A549 (cell line): Measurements from ENCODE around the gene KIAA0825. TPM values are rescaled to one million over a fixed set of nuclear protein-coding genes. Genes with fewer than 3 reads are reported as not detected.
A peak's percentile ranks its signal among the peaks of the same experiment; 100 is the strongest.

Experiments used
- ATAC-seq, 2 experiments: fragments of 200-7000 bp in 1 of 2; fragments of >200 bp in 1 of 2; cut with Nextera tagmentation in 1 of 2; cut with Tn5 transposase in 1 of 2; 3 replicates each; pipeline versions ENCODE4 v1.8.0 to v1.9.1; 2018 to 2020; ENCODE audit warnings: mild to moderate bottlenecking in 1 of 2, moderate library complexity in 1 of 2
- CTCF ChIA-PET: fragments of 300-600 bp; sonication (Branson Sonifier 250); formaldehyde crosslinking; extraction: SDS; loops from one replicate; lab custom pipeline; 2021; ENCODE audit warnings: antibody characterized with exemption, inconsistent platforms; lab: Yijun Ruan, JAX
- POLR2A ChIA-PET: fragments of 350-600 bp; formaldehyde crosslinking; extraction: SDS; loops from one replicate; lab custom pipeline; 2021; ENCODE audit warnings: antibody characterized with exemption, inconsistent platforms; lab: Yijun Ruan, JAX
- DNase-seq, 2 experiments: peaks; one replicate each; pipeline versions ENCODE4 v3.0.0 to v3.0.0-alpha.2; 2011 to 2016; ENCODE audit warnings: low read depth in 1 of 2, low spot score in 1 of 2
- FAIRE-seq: peaks from 2 replicates; lab custom pipeline; 2011; peaks lifted over from hg19 to GRCh38; lab: Jason Lieb, UNC
- H3K27ac ChIP-seq, 2 experiments: fragments of >200 bp; sonication (Bioruptor Twin); formaldehyde crosslinking; 3 replicates each; pipeline ENCODE4 v1.5.1; 2016 to 2017
- H3K4me1 ChIP-seq: fragments of >200 bp; sonication (Bioruptor Twin); formaldehyde crosslinking; 3 replicates; pipeline ENCODE4 v1.6.1; 2016
- H3K4me2 ChIP-seq: fragments of >200 bp; sonication (Bioruptor Twin); formaldehyde crosslinking; 3 replicates; pipeline ENCODE4 v1.6.1; 2016
- H3K4me3 ChIP-seq: fragments of >200 bp; sonication (Bioruptor Twin); formaldehyde crosslinking; 3 replicates; pipeline ENCODE4 v1.5.1; 2016
- H3K9me3 ChIP-seq: fragments of >200 bp; sonication (Bioruptor Twin); formaldehyde crosslinking; 3 replicates; pipeline ENCODE4 v1.6.1; 2016
- BHLHE40 ChIP-seq: IDR thresholded peaks from 2 replicates; pipeline ENCODE4 v1.6.1; 2012; ENCODE audit warnings: low read depth, low read length, inconsistent platforms
- CBX2 ChIP-seq: fragments of 200-600 bp; sonication (generic); IDR thresholded peaks from 2 replicates; pipeline ENCODE4 v1.6.1; 2016; ENCODE audit warnings: low read depth, mild to moderate bottlenecking, borderline replicate concordance
- CEBPB ChIP-seq, 2 experiments: fragments of >200 bp in 1 of 2; sonication (Bioruptor Twin) in 1 of 2; formaldehyde crosslinking in 1 of 2; IDR thresholded peaks; 2 replicates each; pipeline ENCODE4 v1.6.1; 2012 to 2016
- CTCF ChIP-seq: fragments of >200 bp; sonication (Bioruptor Twin); formaldehyde crosslinking; IDR thresholded peaks from 3 replicates; pipeline ENCODE4 v1.5.1; 2016
- EHF ChIP-seq: fragments of 250-450 bp; sonication (Bioruptor Pico); IDR thresholded peaks from 2 replicates; pipeline ENCODE4 v1.5.0; 2020; ENCODE audit warnings: mild to moderate bottlenecking
- EHMT2 ChIP-seq: fragments of 200-600 bp; sonication (generic); IDR thresholded peaks from 2 replicates; pipeline ENCODE4 v1.6.1; 2016; ENCODE audit warnings: antibody characterized with exemption, low read depth, mild to moderate bottlenecking, moderate library complexity
- ELK1 ChIP-seq: fragments of 150-350 bp; IDR thresholded peaks from 2 replicates; pipeline ENCODE4 v1.6.1; 2014; ENCODE audit warnings: low read depth, mild to moderate bottlenecking, low read length
- GATA3 ChIP-seq: IDR thresholded peaks from 2 replicates; pipeline ENCODE4 v1.6.1; 2012; ENCODE audit warnings: borderline replicate concordance
- HES2 ChIP-seq: fragments of >200 bp; sonication (Bioruptor Twin); formaldehyde crosslinking; IDR thresholded peaks from 2 replicates; pipeline ENCODE4 v1.6.1; 2016
- HOXB13 ChIP-seq: fragments of 250-450 bp; sonication (Bioruptor Pico); IDR thresholded peaks from 2 replicates; pipeline ENCODE4 v1.5.0; 2020; ENCODE audit warnings: low read depth, mild to moderate bottlenecking, moderate library complexity
- JUN ChIP-seq, 2 experiments: fragments of >200 bp; sonication (Bioruptor Twin); formaldehyde crosslinking; IDR thresholded peaks; 2 replicates in 1 of 2; 3 replicates in 1 of 2; pipeline ENCODE4 v1.6.1; 2016 to 2017
- KDM5A ChIP-seq: fragments of 200-600 bp; sonication (generic); IDR thresholded peaks from 2 replicates; pipeline ENCODE4 v1.6.1; 2016; ENCODE audit warnings: antibody characterized with exemption, mild to moderate bottlenecking
- MAZ ChIP-seq: fragments of 150-350 bp; IDR thresholded peaks from 2 replicates; pipeline ENCODE4 v1.6.1; 2014; ENCODE audit warnings: antibody characterized with exemption, low read depth, low read length, borderline replicate concordance
- NPAS2 ChIP-seq: fragments of 250-450 bp; sonication (Bioruptor Pico); IDR thresholded peaks from 2 replicates; pipeline ENCODE4 v1.8.0; 2022; ENCODE audit warnings: mild to moderate bottlenecking, moderate library complexity, borderline replicate concordance
- NR3C1 ChIP-seq: fragments of >200 bp; sonication (Bioruptor Twin); formaldehyde crosslinking; IDR thresholded peaks from 3 replicates; pipeline ENCODE4 v1.6.1; 2017
- RFX5 ChIP-seq: fragments of 450-650 bp; IDR thresholded peaks from 2 replicates; pipeline ENCODE4 v1.7.1; 2014; ENCODE audit warnings: antibody characterized with exemption, mild to moderate bottlenecking, moderate library complexity
- USF2 ChIP-seq: fragments of 450-650 bp; IDR thresholded peaks from 2 replicates; pipeline ENCODE4 v1.6.1; 2014; ENCODE audit warnings: antibody characterized with exemption
- ZFP36 ChIP-seq: fragments of 450-650 bp; IDR thresholded peaks from 2 replicates; pipeline ENCODE4 v1.6.1; 2014; ENCODE audit warnings: borderline replicate concordance; ENCODE audit not compliant: partially characterized antibody
- ZSCAN20 ChIP-seq: fragments of 250-450 bp; sonication (Bioruptor Pico); IDR thresholded peaks from 2 replicates; pipeline ENCODE4 v1.8.0; 2022; ENCODE audit warnings: mild to moderate bottlenecking, moderate library complexity
- WGBS: methylation state at CpG from one replicate; pipeline ENCODE4 v1.1.6; 2017; ENCODE audit errors: missing lambda C conversion rate; 5-methylcytosine and 5-hydroxymethylcytosine counted together
- polyA plus RNA-seq, 4 experiments: library from polyadenylated mRNA; depleted of rRNA in 3 of 4; stranded (reverse); fragments of >200 nt; fragmentation: RNase III in 1 of 4; extraction: RNeasy Plus Mini Kit Qiagen cat#74134 plus additional on column Dnase treatment in 1 of 4; gene quantifications; 2 replicates in 3 of 4; 3 replicates in 1 of 4; pipeline ENCODE4 v1.2.3, GENCODE V29; 2011 to 2017

Gene KIAA0825
- polyA plus RNA-seq, 2 of the 4 experiments (the other 2 are of a cell fraction), result 0.57 to 0.80 TPM

GRCh38 chr5:94274707-94275106 is 343.7 kb downstream of the KIAA0825 start:
- ChIA-PET POLR2A (no interaction called here), CTCF (no interaction called here)
- WGBS, result 26% methylated on average over 4 of the region's 4 CpGs
- no peak for TF ChIP-seq ELK1
- no peak for TF ChIP-seq ZSCAN20 (CRISPR knock-in tag)
- TF ChIP-seq USF2, result peak; percentile 48; the same call in 1 of the 2 replicates
- Histone ChIP-seq H3K4me1 (no peaks in the 10 kb centered on the region), H3K27ac (no peak overlapping the region), H3K4me2 (no peak overlapping the region), H3K9me3 (0 out of 3 replicates have a peak, but pooled peaks cover 4% of the 10 kb centered on the region), H3K4me3 (no peak overlapping the region)
- FAIRE-seq (no peak), DNase-seq (no peak), ATAC-seq (no peak)

- H3K9me3 ChIP-seq, result peaks cover 4% of the 10 kb centered on the region; the same call in 1 of the 3 replicates
- ATAC-seq (no peak), FAIRE-seq (no peak), DNase-seq (no peak)
- 18% methylated on average over 3 of the region's 3 CpGs for WGBS
- no peak overlapping the region for H3K27ac ChIP-seq
- no peak overlapping the region for H3K4me3 ChIP-seq
- H3K4me1 ChIP-seq, result no peaks in the 10 kb centered on the region
- TF ChIP-seq KDM5A (no peak), CTCF (no peak), BHLHE40 (no peak), ZFP36 (no peak), GATA3 (no peak), RFX5 (no peak)
- CTCF ChIA-PET, result no interaction called here
- H3K4me2 ChIP-seq, result no peak overlapping the region
- POLR2A ChIA-PET, result no interaction called here
These were observed 350.2 kb downstream of the KIAA0825 start for GRCh38 chr5:94268226-94268625.

GRCh38 chr5:94267350-94267899 is 351.0 kb downstream of the KIAA0825 start:
- ATAC-seq, result no peak
- DNase-seq, result no peak
- 41% methylated on average over 4 of the region's 4 CpGs for whole genome bisulfite sequencing
- ChIA-PET CTCF (no interaction called here), POLR2A (no interaction called here)
- Histone ChIP-seq H3K4me3 (no peak overlapping the region), H3K4me2 (no peak overlapping the region), H3K27ac (no peak overlapping the region), H3K9me3 (peaks cover 4% of the 10 kb centered on the region; the same call in 1 of the 3 replicates), H3K4me1 (no peaks in the 10 kb centered on the region)
- TF ChIP-seq MAZ (no peak), CBX2 (no peak), HOXB13 (CRISPR knock-in tag) (no peak), JUN (IDR thresholded peaks at IDR 0.05) (no peak), EHF (CRISPR knock-in tag) (no peak), NPAS2 (CRISPR knock-in tag) (no peak), NR3C1 (no peak), CEBPB (IDR thresholded peaks at IDR 0.05) (no peak), HES2 (no peak), EHMT2 (no peak)
- no peak for FAIRE-seq
